ENCODE results near the gene CEPT1.

The CEPT1 gene

DNA sequence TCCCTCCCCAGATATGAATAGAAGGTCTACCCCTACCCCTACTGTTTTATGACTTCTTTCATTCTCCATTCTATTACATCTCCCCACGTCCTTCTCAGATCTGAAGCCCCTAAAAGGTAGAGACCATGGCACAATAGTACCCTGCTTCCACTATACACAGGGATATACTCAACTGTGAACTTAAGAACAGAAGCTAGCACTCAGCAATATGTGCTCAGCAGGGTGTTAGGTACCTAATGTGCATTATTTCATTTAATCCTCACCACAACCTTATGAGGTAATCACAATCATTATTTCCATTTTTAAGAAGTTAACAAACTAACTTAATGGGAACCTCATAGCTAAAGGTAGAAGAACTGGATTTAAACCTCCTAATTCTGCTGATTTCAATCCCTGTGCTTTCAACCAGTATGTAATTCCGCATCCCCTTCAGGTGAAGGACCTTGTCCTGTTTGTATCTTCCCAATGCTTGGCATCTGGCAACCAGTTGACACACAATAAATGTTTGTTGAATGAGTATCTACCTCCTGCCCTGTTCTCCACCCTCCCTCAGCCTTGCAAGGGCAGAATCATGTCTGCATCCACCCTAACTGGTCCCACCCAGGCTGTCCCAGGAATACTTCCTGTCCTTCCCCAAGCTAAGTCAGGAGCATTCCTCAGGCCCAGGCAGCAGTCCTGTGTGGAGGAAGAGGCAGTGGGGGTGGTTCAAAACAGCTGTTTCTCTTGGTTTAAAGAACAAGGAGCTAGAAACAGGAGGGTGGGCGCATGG is 53.9 kb downstream of the CEPT1 start:
- H3K27ac ChIP-seq, result no peak overlapping the region

GRCh38 chr1:111195002-111195684 is 55.1 kb downstream of the CEPT1 start:
- no peak for TF ChIP-seq ZFX (IDR thresholded peaks at IDR 0.05)
- TF ChIP-seq, protein P1, sequence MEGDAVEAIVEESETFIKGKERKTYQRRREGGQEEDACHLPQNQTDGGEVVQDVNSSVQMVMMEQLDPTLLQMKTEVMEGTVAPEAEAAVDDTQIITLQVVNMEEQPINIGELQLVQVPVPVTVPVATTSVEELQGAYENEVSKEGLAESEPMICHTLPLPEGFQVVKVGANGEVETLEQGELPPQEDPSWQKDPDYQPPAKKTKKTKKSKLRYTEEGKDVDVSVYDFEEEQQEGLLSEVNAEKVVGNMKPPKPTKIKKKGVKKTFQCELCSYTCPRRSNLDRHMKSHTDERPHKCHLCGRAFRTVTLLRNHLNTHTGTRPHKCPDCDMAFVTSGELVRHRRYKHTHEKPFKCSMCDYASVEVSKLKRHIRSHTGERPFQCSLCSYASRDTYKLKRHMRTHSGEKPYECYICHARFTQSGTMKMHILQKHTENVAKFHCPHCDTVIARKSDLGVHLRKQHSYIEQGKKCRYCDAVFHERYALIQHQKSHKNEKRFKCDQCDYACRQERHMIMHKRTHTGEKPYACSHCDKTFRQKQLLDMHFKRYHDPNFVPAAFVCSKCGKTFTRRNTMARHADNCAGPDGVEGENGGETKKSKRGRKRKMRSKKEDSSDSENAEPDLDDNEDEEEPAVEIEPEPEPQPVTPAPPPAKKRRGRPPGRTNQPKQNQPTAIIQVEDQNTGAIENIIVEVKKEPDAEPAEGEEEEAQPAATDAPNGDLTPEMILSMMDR (conservative IDR thresholded peaks at IDR 0.05), result no peak
- H3K27ac ChIP-seq, result no peak overlapping the region

More for the DNA sequence above, 53.9 kb downstream of the CEPT1 start:
- TF ChIP-seq, protein P1 (conservative IDR thresholded peaks at IDR 0.05), result no peak
- no peak for TF ChIP-seq ZFX (IDR thresholded peaks at IDR 0.05)

DNA sequence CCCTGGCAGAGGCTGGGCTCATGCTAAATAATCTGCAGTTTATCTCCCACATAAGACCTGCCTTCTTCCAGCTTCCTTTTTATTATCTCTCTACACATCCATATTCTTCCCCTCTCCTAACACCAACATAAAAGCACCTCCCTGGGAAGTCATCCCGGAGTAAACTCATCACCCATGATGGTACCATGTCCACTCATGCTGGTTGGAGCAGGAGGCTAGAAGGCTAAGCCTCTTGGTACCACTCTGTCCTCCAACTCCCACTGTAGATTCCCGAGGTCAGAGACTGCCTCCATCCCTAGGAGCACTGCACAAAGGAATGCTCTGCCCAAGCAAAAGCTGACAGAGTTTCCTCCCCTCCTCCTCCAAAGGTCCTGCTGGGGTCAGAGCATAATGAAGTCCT is 56.2 kb downstream of the CEPT1 start:
- TF ChIP-seq, protein P1 (conservative IDR thresholded peaks at IDR 0.05), result no peak
- TF ChIP-seq ZFX (IDR thresholded peaks at IDR 0.05), result no peak
- H3K27ac ChIP-seq, result no peak overlapping the region

GRCh38 chr1:111197598-111198284 is 57.7 kb downstream of the CEPT1 start:
- no peak for TF ChIP-seq ZFX (IDR thresholded peaks at IDR 0.05)
- TF ChIP-seq, protein P1 (conservative IDR thresholded peaks at IDR 0.05), result no peak; the same call in 1 of the 2 replicates

DNA sequence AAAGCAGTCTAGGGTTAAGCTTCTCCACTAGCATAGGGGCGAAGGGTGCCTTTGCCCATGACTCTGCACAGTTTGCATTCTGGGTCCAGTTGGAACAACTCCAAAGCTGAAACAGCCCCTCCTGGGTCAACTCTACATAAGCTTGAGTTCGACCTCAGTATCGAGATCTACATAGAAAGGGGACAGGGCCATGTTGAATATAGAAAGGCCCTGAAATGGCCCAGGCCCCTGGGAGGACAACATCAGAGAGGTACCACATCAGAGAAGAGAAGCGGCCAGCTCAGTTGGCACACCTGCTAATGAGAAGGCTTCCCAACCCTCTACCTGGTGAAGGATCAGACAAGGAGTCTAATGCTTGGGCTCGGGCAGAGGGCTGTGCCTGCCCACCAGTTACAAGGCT is 58.8 kb downstream of the CEPT1 start:
- TF ChIP-seq, protein P1 (conservative IDR thresholded peaks at IDR 0.05), result no peak
- no peak for TF ChIP-seq ZFX (IDR thresholded peaks at IDR 0.05)
- no peak overlapping the region for H3K27ac ChIP-seq

More at GRCh38 chr1:111197598-111198284, 57.7 kb downstream of the CEPT1 start:
- no peak overlapping the region for H3K27ac ChIP-seq

DNA sequence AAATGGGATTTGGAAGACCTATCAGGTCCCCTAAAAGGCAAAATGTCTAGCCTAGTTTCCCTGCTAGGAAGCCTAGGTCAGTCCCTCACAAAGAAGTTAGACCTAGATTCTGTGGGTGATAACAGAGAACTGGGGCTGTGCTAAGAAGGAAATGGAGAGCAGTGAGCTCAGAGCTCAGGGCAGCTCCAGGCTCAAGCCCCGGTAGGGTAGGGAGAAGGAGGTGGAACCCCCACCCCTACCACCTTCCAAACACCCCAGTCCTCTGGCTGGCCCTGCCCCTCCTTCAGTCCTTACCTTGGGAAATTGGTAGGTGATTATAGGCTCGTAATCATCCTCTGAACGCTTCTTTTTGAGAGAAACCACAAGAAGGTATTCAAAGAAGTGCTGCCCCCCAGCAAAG is 59.3 kb downstream of the CEPT1 start:
- TF ChIP-seq ZFX (IDR thresholded peaks at IDR 0.05), result no peak
- TF ChIP-seq, protein P1 (conservative IDR thresholded peaks at IDR 0.05), result no peak
- no peak overlapping the region for H3K27ac ChIP-seq
